ENCODE measurements around the gene GAA.

GAA gene

DNA sequence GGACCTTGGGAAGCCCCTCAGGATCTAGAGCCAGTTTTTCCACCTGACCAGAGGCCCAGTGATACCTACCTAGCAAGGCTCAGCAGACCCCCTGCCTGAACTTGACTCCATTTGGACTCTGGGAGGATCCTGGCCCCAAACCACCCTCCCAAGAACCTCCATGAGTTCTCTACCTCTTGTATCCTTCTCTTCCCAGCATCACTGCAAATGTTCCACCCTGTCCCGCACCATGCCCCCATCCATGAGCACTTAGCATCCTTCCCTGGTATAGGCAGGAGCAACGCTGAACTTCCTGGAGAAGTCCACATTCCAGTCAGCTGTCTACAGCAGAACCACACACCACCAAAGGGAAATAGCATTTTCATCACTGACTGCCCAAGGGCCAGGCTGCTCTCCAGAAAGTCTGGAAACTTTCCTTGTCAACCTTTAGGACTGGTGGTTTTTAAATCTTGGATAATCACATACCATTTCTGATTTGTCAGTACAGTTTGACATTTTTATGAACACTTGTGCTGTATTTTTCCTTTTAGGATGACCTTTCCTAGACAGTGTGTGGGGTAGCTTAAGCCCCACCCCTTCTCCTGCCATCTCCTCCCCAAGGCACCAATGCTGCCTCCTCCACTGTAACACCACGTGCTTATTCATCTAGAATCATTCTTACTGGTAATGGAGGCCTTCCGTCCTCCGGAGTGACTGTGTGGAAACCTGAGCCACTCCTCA lies 31.7 kb downstream of the GAA start:
- Mint-ChIP-seq H3K4me3 (no peak overlapping the region), H3K4me1 (no peaks in the 10 kb centered on the region), H3K9me3 (no peaks in the 10 kb centered on the region), H3K27ac (no peak overlapping the region), H3K36me3 (peaks cover 52% of the 10 kb centered on the region), H3K27me3 (no peaks in the 10 kb centered on the region)
- ATAC-seq: no peak

DNA sequence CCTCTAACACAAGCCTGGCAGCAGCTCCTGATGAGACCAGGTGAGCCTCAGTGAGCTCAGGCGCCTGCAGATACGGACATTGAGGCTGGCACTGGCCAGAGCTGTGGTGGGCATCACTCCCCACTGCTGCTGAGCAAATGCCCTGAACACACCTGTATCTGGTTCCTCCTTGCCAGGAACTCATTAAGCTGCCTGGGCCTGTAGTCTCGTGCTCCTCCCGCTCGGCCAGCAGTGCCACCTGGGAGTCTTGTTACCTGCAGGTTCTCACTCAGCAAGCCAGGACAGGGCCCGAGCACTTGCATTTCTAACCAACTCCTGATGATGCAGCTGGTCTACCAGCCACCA lies 32.2 kb downstream of the GAA start:
- Mint-ChIP-seq H3K27ac (no peak overlapping the region), H3K27me3 (no peaks in the 10 kb centered on the region), H3K4me3 (no peak overlapping the region), H3K36me3 (peaks cover 57% of the 10 kb centered on the region), H3K4me1 (no peaks in the 10 kb centered on the region), H3K9me3 (no peaks in the 10 kb centered on the region)
- ATAC-seq: no peak

DNA sequence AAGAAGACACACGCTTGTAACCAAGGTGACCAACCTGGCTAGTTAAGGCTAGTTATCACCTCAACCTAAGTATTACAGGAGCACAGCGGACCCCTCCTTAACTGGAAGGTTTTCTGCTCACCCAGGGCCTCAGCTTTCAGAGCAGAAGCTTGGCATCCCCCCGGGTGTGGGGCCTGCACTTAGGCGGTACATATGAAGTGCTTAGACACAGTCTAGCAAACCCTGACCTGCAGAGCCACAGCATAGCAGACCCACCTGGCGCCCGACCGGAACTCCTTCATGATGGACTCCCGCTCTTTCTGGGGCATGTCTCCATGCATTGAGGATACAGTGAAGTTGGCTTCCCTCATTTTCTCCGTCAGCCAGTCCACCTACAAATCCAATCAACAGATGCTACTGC lies 35.8 kb downstream of the GAA start:
- no peaks in the 10 kb centered on the region for H3K4me1 Mint-ChIP-seq
- no peak for ATAC-seq
- no peaks in the 10 kb centered on the region for H3K9me3 Mint-ChIP-seq
- H3K27me3 Mint-ChIP-seq: no peaks in the 10 kb centered on the region
- H3K27ac Mint-ChIP-seq: no peak overlapping the region
- no peak overlapping the region for H3K4me3 Mint-ChIP-seq
- peaks cover 83% of the 10 kb centered on the region for H3K36me3 Mint-ChIP-seq

DNA sequence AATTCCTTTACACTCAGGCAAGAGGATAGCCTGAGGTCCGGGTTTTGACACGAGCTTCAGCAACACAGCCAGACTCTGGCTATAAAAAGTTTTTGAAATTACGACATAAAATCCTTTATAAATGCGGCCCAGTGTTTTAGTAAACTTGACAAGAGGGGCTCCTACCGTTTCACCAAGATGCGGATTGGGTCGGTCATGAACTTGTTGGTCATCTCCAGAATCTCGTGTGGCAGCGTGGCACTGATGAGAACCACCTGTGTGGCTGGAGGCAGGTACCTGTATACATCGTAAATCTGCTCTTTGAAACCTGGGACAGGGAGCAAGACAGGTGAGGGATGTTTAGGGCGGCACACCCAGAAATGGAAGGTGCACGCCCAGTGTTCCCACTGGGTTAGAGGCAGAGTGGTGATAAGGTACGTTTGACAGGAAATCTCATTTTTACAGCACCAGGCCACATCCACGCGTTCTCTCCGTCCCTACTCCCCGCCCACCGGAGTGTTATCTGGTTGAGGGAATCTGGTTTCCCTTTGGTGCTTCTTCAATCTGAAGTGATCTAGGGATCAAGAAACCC lies 37.6 kb downstream of the GAA start:
- no peak overlapping the region for H3K4me3 Mint-ChIP-seq
- no peak overlapping the region for H3K27ac Mint-ChIP-seq
- peaks cover 80% of the 10 kb centered on the region for H3K36me3 Mint-ChIP-seq
- no peaks in the 10 kb centered on the region for H3K4me1 Mint-ChIP-seq
- no peaks in the 10 kb centered on the region for H3K9me3 Mint-ChIP-seq
- no peak for ATAC-seq
- no peaks in the 10 kb centered on the region for H3K27me3 Mint-ChIP-seq

DNA sequence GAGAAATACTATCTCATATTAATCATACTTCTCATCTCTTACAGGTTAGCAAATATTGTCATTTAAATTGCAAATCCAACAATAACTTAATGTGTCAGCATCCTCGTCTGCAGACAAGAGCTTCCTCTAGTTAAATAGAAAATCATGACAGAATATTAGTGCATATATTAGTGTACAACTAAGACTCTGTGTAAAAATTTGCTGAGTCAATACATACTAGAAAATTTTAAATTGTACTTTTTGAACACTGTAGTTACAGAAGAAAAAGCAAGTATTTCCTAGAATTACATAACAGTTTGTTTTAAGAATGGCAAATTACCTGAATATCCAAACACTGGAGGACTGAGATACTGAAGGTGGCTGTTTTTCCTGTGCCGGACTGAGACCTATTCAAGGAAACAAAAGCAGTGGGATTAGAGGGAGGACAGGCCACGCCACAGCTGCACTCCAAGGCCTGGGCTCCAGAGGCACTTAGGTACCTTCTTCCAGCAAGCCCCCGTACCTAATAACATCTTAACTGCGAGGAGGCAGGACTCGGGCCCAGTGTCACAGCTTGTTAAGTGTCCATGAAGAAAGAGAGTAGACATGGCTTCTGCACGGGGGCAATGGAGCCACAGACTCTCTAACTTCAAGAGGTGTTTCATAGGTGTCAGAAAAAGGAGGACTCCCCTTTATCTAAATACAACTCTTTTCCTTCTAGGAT lies 40.2 kb downstream of the GAA start:
- Mint-ChIP-seq H3K4me3 (no peak overlapping the region), H3K27ac (no peak overlapping the region), H3K9me3 (no peaks in the 10 kb centered on the region), H3K36me3 (peaks cover 66% of the 10 kb centered on the region), H3K4me1 (peaks cover 17% of the 10 kb centered on the region), H3K27me3 (no peaks in the 10 kb centered on the region)
- ATAC-seq: no peak

DNA sequence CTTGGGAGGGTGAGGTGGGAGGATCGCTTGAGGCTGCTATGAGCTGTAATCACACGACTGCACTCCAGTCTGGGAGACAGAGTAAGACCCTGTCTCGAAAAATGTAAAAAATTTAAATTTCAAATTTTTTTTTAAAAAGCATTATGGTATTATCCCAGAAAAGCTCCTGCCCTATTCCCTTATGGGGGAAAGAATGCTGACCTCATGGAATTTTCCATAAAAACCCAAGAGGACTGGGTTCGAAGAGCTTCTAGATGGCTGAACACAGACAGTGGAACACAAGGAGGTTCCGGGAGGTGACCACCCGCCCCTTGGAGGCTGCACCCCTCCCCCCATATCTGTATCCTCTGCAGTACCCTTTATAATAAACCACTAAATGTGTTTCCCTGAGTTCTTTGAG lies 41.5 kb downstream of the GAA start:
- peaks cover 53% of the 10 kb centered on the region for H3K36me3 Mint-ChIP-seq
- no peaks in the 10 kb centered on the region for H3K9me3 Mint-ChIP-seq
- no peak for ATAC-seq
- H3K4me1 Mint-ChIP-seq: peaks cover 18% of the 10 kb centered on the region
- no peak overlapping the region for H3K4me3 Mint-ChIP-seq
- H3K27ac Mint-ChIP-seq: no peak overlapping the region
- no peaks in the 10 kb centered on the region for H3K27me3 Mint-ChIP-seq

DNA sequence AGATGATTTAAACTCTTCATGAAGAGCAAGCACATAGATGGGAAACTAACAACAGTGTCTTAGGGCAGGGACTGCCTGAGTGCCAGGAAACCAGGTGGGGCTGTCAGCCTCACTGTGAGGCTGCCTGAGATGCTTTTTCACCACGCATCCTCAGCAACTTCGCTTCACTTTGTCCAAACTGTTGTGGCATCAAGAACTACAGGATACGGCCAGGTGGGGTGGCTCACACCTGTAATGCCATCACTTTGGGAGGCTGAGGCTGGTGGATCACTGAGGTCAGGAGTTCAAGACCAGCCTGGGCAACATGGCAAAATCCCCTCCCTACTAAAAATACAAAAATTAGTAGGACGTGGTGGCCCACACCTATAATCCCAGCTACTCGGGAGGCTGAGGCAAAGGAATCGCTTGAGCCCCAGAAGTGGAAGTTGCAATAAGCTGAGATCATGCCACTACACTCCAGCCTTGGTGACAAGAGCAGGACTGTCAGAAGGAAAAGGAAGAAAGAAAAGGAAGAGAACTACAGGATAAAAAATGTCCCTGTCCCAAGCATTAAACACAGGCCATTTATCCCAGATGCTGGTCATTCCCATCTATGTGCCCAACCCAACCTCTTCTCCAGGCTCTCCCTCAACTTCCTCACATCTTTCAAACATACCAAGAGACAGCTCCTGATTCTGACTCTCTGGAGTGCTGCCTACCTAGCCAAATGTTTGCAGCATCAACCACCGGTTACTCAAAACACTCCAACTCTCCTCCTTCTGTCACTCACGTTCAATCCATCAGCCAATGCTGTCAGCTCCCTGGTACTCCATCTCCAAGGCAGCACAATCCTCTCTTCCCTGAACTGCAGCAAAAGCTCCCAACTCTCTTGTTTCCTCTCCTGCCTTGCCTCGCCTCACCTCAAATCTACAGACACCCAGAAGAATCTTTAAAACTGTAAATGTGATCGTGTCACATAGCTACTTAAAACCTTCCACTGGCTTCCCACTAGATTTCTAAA lies 44.0 kb downstream of the GAA start:
- H3K9me3 Mint-ChIP-seq: no peaks in the 10 kb centered on the region
- no peaks in the 10 kb centered on the region for H3K27me3 Mint-ChIP-seq
- peak overlapping the region; percentile 92 for H3K27ac Mint-ChIP-seq
- ATAC-seq: no peak
- peak overlapping the region; percentile 80 for H3K4me3 Mint-ChIP-seq
- peaks cover 31% of the 10 kb centered on the region for H3K36me3 Mint-ChIP-seq
- peaks cover 30% of the 10 kb centered on the region for H3K4me1 Mint-ChIP-seq

DNA sequence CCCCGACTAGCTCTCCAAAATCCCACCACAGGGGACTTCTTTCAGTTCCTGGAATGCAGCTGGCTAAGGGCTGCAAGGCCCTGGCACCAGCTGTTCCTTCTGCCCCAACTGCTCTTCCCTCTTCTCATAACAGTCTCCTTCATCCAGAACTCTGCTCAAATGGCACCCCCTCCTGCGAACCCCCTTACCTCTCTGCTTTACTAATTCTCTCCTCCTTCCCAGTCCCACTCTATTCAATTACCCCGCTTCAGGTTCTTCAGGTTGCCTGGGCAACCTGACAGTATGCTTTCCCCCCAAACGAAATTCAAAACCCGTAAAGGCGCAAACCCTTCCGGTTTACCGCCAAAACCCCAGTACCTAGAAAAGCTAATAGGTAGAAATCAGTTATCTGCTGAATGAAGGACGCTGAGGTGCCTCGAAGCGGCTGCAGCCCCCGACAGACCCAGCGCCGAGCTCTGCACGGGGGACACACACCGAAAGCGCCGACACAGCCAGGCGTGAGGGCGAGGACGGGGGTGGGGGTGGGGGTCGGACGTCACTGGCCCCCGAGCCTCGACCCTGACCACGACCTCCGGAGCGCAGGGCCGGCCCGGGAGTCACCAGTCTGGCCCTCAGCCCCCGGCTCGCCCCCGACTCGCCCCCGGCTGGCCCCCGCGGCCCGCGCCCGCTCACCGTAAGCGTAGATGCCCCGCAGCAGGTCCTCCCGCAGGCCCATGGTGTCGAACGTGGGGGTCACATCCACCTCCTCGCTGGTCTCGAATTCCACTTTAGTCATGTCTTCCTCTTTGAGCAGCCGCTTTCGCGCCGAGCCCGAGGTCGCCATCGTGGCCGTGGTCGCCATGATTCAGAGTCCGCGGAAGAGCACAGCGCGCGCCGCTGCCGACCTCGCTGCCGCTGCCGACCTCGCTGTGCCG lies 45.0 kb downstream of the GAA start:
- H3K27ac Mint-ChIP-seq: peak overlapping the region; percentile 92
- peak; percentile 16 for ATAC-seq
- H3K4me3 Mint-ChIP-seq: peak overlapping the region; percentile 92
- H3K9me3 Mint-ChIP-seq: no peaks in the 10 kb centered on the region
- peaks cover 30% of the 10 kb centered on the region for H3K4me1 Mint-ChIP-seq
- peaks cover 27% of the 10 kb centered on the region for H3K36me3 Mint-ChIP-seq
- no peaks in the 10 kb centered on the region for H3K27me3 Mint-ChIP-seq

DNA sequence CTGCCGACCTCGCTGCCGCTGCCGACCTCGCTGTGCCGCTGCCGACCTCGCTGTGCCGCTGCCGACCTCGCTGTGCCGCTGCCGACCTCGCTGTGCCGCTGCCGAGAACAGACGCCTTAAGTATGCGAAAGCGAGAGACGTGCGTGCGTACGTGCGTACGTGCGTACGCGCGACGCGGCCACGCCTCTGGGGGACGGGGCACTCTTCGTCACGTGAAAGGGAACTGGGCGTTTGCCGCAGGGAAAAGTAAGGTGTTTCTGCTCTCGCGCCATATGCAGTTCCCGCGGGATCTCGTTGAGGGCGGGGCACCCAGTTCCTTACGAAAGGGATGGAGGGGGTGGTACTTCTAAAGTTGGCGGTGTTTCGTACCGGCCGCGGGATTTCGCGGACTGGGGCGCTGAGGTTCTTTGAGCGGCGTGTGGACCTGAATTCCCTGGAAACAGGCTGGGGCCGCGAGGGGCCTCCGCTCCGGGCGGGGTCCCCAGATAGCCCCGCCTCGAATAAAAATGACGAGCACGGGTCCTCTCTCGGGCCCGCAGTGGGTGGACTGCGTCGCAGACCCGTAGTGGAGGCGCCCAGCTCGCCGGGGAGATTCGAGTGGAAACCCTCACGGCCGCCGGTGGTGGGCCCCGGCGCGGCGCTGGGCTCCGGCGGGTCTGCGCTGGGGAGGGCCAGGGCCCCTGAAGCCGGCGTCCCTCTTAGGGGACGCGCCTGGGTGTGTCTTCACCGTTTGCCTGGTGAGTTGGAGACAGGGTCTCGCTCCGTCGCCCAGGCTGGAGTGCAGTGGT lies 45.8 kb downstream of the GAA start, which contains the start of gene EIF4A3:
EIF4A3 (minus strand) TSS at position 94 of the 788 bp plus-strand sequence. CDS start 167 bp downstream, outside the sequence.
- Mint-ChIP-seq H3K27ac (peak within 1 kb of the TSS; percentile 92), H3K36me3 (peaks cover 20% of the 10 kb centered on the region), H3K9me3 (no peaks in the 10 kb centered on the region), H3K27me3 (no peaks in the 10 kb centered on the region), H3K4me1 (peaks cover 36% of the 10 kb centered on the region), H3K4me3 (peak within 1 kb of the TSS; percentile 92)
- ATAC-seq: peak; percentile 97

DNA sequence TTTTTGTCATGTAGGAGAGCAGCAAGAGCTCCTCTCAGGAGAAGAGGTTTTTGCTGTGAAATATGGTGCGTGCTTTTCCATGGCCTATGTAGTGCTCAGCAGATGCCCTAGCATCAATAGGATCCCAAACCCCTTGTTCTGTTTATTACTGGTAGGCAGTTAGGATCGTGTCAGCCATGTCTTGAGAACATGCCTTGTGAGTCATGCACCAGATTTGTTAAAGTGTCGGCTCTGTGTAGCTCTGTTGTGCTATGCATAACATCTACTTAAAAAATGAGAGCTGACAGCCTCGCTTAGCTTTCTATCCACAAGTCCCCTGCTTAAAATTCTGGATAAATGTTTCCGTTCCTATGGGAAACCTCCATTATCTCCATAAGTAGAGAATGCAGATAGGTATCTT lies 50.0 kb downstream of the GAA start:
- H3K9me3 Mint-ChIP-seq: peaks cover 8% of the 10 kb centered on the region
- no peak for ATAC-seq
- no peaks in the 10 kb centered on the region for H3K27me3 Mint-ChIP-seq
- no peak overlapping the region for H3K27ac Mint-ChIP-seq
- peaks cover 36% of the 10 kb centered on the region for H3K4me1 Mint-ChIP-seq
- peaks cover 4% of the 10 kb centered on the region for H3K36me3 Mint-ChIP-seq
- H3K4me3 Mint-ChIP-seq: no peak overlapping the region

DNA sequence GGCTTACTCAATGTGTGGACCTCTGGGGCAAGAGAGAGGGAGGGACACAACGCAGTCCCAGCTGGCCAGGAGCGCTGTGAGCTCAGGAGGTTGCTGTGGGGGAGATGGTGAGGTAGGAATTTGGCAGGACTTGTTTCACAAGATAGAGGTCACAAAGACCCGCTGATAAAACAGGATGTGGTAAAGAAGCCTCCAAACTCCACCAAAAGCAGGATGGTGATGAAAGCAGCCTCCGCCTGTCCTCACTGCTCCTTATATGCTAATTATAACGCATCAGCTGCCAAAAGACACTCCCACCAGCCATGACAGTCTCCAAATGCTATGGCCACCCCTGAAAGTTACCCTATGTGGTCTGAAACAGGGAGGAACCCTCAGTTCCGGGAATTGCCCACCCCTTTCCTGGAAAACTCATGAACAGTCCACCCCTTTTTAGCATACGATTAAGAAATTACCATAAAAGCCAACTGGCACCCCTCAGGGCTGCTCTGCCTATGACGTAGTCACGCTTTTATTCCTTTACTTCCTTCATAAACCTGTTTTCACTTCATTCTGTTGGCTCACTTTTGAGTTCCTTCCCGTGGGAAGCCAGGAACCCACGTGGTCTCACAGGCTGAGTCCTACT lies 50.8 kb downstream of the GAA start:
- Mint-ChIP-seq H3K4me1 (peaks cover 35% of the 10 kb centered on the region), H3K4me3 (no peak overlapping the region), H3K27me3 (no peaks in the 10 kb centered on the region), H3K36me3 (peaks cover 4% of the 10 kb centered on the region), H3K27ac (peak overlapping the region; percentile 84), H3K9me3 (peaks cover 8% of the 10 kb centered on the region)
- no peak for ATAC-seq

DNA sequence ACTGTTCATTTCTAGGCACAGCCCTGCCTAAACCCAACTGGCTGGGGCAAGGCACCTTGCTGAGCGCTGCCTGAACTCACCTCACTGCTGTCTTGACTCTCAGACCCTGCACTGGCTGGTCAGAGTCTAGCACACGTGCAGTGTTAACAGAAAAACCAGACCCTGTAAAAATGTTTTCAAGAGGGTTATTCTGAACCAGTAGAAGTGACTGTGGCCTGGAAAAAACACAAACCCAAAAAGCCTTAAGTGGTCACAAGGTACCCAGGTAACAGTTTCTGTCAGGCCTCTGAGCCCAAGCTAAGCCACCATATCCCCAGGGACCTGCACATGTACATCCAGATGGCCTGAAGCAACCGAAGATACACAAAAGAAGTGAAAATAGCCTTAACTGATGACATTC lies 51.6 kb downstream of the GAA start:
- Mint-ChIP-seq H3K4me3 (peak overlapping the region; percentile 26), H3K9me3 (peaks cover 8% of the 10 kb centered on the region), H3K27me3 (no peaks in the 10 kb centered on the region), H3K36me3 (peaks cover 4% of the 10 kb centered on the region), H3K27ac (peak overlapping the region; percentile 84), H3K4me1 (peaks cover 33% of the 10 kb centered on the region)
- ATAC-seq: peak; percentile 94

DNA sequence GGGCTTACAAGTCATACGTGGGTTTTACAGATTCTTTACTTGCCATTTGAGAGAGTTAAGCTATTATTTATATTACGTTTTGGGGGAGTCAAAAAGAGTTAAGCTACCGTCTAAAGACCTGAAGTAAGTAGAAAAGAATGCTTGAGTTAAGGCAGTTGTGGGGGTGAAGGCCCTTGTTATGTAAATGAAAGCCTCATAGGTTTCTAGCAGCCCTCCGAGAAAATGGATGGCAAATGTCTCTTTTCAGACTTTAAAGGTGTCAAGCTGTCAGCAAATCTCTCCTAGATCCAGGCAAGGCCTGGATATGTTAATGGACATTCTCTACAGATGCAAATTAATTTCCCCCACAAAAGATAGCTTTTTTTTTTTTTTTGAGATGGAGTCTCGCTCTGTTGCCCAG lies 52.8 kb downstream of the GAA start:
- no peak overlapping the region for H3K4me3 Mint-ChIP-seq
- no peak for ATAC-seq
- H3K36me3 Mint-ChIP-seq: peaks cover 4% of the 10 kb centered on the region
- H3K27ac Mint-ChIP-seq: no peak overlapping the region
- peaks cover 22% of the 10 kb centered on the region for H3K4me1 Mint-ChIP-seq
- peaks cover 1% of the 10 kb centered on the region for H3K27me3 Mint-ChIP-seq
- H3K9me3 Mint-ChIP-seq: peaks cover 8% of the 10 kb centered on the region

All from stimulated activated memory B cell treated with anti-CD40 and anti-IgM and Interleukin-4, amounts not matched to agents 10 μg/mL and 1 μg/mL and 100 μg/mL, for 72 hours (primary cell).